Inferior parietal cortex (tissue), 1 donor: Measurements from ENCODE around the gene PRIMA1.

ENCODE experiments used
- DNase-seq: peaks from one replicate; pipeline ENCODE4 v3.0.0-alpha.2; 2016; ENCODE audit errors: extremely low spot score

PRIMA1 gene

GRCh38 chr14:93712838-93713724 is 75.2 kb downstream of the PRIMA1 start:
- peak; percentile 65 for DNase-seq

DNA sequence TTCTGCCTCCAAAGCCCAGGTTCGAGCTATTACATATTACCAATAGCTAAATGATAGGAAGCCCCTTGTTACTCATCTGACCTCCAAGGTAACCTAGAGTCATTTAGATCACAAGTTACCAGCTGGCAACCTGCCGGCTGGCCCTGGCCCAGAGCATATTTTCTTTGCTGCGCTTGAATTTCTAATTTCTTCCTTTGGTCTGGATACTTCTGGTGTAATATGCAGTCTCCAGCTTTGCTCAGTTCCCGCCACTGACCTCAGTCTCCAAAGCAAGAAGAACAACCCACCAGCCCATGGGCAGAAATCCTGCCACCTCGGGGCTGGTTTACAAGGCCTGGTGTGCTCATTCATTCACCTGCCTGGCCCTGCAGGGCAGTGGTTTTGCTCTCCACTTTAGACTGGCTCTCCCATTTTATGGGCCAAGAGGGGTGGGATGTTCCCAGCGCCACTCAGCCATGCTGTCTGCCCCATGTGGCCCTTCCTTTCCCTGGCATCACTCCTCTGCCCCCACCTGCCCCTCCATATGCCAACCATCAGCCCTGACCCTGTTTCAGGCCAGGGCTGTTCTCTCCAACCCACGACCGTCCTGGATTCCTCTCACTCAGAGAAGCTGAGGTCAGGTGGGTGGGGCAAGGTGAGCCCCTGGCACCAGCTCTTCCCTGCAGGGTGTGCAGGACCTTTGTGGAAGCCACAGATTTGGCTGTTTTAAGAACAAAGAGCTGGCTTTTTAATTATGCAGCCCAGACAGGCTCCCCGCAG is 76.0 kb downstream of the PRIMA1 start:
- no peak for DNase-seq

DNA sequence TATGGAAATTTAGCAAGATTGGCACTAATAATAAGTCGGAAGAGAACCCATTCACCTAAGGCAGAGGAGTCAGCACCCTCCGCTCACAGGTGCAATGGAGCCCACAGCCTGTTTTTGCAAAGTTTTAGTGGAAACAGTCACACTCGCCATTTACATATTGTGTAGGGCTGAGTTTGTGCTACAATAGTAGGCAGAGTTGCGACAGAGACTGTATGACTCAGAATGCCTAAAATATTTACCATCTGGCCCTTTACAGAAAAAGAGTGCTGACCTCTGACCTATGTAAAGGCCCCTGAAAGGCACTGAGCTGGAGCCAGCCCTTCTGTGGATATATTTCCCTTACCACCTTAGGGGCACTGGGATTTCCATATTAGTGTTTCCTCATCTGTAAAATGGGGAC is 79.0 kb downstream of the PRIMA1 start:
- no peak for DNase-seq

- DNase-seq = no peak
Observed at GRCh38 chr14:93708800-93709199, 79.5 kb downstream of the PRIMA1 start.

DNA sequence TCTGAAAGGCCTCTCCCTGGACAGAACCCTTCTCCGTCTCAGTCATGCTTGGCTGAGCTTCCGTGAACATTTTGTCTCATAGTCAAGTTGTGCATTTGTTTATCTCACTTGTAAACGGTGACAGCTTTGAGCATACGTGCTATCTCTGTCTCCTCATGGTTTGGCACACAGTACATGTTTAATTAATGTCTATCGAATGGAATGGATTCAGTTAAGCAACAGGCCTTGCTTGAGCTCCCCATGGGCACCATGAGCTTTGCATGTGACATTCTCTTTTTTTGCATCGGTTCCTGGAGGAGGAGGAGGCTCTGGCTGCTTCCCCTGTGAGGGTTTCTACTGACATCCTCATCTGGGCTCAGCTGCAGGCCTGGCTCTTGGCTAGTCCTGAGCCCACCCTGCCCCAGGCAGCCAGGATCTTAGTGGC is 80.0 kb downstream of the PRIMA1 start:
- no peak for DNase-seq

GRCh38 chr14:93707475-93707874 is 80.8 kb downstream of the PRIMA1 start:
- DNase-seq = no peak

- no peak for DNase-seq
Observed at GRCh38 chr14:93706360-93706955, 81.8 kb downstream of the PRIMA1 start.

- no peak for DNase-seq
Observed at GRCh38 chr14:93705513-93706156, 82.7 kb downstream of the PRIMA1 start.

DNA sequence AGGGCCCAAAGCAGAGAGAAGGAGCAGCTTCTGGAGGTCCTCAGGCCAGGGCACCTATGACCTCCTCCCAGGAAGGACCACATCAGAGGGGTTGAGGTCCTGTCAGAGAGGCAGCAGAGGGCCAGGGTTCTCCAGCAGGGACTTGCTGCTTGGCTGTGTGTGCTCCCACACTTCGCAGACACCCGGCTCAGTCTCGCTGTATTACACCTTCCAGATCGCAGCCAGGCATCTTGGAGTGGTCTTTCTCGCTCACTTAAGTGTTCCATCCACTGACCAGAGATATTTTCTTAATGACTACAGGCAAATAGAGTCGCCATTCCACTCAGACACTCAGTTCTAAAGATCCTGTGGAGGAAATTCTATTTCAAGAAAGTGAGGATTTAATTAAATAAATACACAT is 84.3 kb downstream of the PRIMA1 start:
- no peak for DNase-seq

DNA sequence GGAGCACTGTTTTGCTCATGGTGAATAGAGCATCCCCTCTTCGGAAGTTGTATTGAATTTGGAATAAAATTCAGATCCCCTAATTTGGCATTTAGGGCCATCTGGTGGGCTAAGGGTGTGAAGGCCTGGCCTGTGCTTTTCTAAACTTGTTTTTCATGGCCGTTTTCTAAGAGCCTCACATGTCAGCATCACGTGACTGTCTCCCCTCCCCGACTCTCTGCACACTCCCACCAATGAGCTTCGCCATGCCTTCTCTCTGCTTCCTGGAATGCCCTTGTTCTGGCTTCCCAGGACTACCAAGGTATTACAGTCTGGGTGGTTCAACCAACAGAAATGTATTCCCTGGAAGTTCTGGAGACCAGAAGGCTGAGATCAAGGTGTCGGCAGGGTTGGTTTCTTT is 85.3 kb downstream of the PRIMA1 start:
- no peak for DNase-seq

- DNase-seq = no peak
Observed at GRCh38 chr14:93701562-93701961, 86.7 kb downstream of the PRIMA1 start.

DNA sequence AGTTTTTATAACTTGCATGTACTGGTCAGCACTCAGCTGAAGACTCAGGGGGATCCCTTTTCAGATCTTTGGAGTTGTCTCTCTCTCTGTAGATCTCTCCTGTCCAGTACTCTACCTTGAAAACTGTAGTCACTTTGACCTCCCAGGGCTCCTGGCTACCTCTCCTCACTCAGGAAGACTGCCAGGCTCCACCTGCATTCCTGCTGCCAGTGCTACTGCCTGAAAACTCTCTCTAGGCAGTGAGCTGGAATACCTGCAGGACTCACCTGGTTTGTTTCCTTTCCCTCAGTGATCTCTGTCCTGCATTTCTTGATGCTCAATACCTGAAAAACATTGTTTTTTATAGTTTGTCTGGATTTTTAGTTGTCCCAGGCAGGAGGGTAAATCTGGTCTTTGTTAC is 87.4 kb downstream of the PRIMA1 start:
- DNase-seq = no peak

DNA sequence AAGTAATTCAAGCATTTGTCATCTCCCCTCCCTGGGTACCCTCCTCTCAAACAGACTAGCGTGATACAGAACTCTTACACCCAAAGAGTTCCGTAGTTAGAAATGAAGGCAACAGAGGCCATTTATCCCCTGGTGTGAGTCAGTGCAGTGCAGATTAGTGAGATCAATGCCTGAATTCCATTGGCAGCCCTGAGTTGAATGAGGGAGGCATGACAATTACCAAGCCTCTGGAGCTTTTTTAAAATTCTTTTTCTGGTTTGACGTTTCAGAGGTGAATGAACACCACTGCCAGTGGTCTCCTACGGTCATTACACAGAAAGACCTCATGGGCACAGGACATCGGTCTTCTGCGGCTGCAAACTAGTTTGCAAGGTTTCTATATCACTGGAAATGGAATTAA is 94.4 kb downstream of the PRIMA1 start:
- DNase-seq = no peak

GRCh38 chr14:93691042-93691780 is 97.1 kb downstream of the PRIMA1 start:
- no peak for DNase-seq

GRCh38 chr14:93690146-93690545 is 98.1 kb downstream of the PRIMA1 start:
- DNase-seq = no peak

- no peak for DNase-seq
Observed at GRCh38 chr14:93688820-93689219, 99.5 kb downstream of the PRIMA1 start.

DNA sequence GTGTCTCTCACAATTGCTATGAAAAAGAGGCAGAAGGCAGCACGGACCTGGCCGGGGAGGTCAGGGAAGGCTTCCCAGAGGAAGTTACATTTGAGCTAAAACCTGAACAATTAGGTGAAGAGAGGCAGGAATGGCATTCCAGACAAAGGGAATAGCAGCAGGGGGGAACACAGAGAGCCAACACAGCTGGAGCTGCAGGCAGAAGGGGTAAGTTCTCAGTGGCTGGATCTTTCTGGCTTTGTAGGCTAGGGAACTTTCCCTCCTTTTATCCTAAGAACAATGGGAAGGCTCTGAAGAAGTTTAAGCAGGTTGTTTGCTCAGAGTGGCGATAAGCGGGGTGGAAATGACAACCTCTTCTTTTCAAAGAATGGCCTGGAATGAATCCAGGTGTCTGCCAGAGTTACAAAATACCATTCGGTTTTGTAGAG is 100.0 kb downstream of the PRIMA1 start:
- DNase-seq = no peak

DNA sequence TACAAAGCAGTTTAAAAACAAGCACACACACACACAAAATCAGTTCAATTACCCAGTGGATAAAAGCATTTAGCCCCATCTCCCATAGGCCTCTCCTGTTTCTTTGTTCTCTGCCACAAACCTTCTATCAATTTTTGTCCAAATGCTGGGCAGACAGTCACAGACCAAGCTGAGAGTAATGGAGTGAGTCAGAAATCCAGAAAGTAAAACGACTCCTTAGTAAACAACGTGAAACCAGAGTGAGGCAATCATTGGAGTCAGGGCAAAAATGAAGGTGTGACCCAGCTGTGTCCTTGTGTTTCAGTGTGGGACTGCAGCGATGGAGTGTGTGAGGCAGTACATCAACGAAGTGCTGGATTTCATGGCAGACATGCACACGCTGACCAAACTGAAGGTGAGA is 102.0 kb downstream of the PRIMA1 start:
- no peak for DNase-seq

DNA sequence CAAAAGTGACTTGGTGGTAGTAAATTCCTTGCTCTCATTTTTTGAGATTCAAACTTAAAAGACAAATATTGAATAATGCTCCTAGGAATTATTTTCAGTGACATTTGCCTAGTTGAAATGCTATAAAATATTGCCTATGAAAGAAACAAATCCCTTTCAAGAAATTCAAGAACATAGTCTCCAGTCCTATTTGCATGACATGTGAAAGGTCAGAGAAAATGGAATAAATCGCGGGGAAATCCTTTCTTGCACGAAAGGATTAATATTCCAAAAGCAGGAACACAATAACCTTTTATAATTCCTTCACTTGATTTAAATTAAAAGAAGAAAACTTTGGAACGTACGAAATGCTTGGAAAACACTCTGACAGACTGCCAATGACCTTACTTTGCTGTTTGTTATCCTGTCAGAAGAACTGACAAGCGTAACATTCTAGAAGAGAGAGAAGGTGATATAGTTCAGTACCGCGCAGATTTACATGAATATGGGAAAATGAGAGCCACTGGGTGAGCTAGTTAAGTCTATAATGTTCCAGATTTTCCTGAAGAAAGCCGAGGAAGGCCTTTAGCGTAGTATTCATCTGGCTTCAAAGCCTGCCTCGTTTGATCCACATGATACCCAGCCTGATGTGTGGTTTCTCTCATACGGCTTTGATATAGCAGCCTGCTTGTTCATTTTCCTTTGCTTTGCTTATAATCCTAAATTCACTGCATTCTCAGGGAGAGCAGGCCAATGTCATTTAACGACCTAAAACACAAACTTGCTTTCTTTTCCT is 103.0 kb downstream of the PRIMA1 start:
- no peak for DNase-seq

- no peak for DNase-seq
Observed at GRCh38 chr14:93683226-93683625, 105.1 kb downstream of the PRIMA1 start.

DNA sequence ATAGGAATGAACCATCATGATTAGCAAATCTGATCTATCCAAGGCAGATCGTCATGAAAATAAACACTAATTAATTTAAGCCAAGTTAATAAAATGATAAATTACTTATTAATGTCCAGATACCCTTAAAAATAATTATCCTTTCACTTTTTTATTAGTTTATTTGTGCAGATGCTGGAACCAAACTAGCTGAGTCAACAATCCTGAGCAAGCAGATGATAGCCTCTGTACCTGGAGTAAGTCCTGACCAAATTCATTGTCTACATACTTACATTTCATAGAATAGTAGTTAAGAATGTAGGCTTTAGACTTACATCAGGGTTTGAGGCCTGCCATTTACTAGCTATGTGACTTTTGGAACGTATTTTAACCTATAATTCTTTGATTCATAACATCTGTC is 105.8 kb downstream of the PRIMA1 start:
- DNase-seq = no peak
